Anterior cingulate cortex (tissue), 58 donors: ENCODE data around the gene MMP13.
"Not testable (repeated sequence)": the region's sequence is repeated elsewhere in the genome, so short reads cannot be mapped to it uniquely, and the experiment has no call there.

Experiments used
- DNase-seq, 58 donors: peaks; one replicate each; lab custom pipeline; 2025; lab: John Stamatoyannopoulos, UW

The MMP13 gene

DNA sequence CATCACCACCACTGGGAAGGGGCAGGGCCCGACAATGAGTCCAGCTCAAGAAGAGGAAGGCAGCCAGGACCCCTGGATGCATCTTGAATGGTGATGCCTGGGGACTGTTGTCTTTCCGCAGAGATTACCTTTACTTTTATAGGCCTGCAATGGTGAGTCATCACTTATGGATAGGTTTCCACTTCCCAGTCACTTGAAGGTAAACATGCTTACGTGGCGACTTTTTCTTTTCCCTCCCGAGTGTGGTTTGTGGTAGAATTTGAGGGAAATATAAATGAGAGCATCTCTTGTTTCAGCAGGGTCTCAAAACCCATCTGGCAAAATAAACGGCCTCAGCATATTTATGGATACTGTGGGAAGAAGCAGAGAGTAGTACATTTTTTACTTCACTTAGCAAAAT, at the start of gene MMP13:
Gene MMP13 (minus strand): TSS at position 109 of the 400 bp plus-strand sequence. CDS start 27 bp downstream, at position 82.
- DNase-seq = no peak

DNA sequence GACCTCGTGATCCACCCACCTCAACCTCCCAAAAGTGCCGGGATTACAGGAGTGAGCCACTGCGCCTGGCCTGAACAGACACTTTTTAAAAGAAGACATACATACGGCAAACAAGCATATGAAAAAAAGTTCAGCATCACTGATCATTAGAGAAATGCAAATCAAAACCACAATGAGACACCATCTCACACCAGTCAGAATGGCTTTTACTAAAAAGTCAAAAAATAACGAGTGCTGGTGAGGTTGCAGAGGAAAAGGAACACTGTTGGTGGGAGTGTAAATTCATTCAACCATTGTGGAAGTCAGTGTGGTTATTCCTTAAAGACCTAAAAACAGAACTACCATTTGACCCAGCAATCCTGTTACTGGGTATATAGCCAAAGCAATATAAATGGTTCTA, 48.7 kb upstream of the MMP13 start:
- not testable (repeated sequence) for DNase-seq

GRCh38 chr11:102994105-102994504, 38.6 kb upstream of the MMP13 start:
- no peak for DNase-seq

- DNase-seq = no peak
Observed at GRCh38 chr11:102991776-102992175, 36.2 kb upstream of the MMP13 start.

DNA sequence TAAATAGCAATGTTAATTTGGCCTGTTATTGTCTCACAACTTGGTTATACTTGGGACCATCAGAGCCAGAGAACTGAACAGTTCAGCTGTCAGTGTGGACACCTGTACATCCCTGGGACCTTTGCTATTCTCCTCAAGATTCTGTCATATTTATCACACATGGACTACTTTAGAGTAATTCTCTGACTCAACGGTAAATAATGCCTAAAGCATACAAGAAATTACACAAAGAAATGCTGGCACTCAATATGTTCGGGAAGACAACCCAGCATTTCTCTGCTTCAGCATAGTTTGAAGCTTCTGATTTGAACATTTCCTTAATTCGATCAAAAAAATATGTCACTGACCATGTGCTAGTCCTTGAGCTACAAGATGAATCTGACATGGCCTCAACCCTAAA, 34.6 kb upstream of the MMP13 start:
- DNase-seq = no peak

DNA sequence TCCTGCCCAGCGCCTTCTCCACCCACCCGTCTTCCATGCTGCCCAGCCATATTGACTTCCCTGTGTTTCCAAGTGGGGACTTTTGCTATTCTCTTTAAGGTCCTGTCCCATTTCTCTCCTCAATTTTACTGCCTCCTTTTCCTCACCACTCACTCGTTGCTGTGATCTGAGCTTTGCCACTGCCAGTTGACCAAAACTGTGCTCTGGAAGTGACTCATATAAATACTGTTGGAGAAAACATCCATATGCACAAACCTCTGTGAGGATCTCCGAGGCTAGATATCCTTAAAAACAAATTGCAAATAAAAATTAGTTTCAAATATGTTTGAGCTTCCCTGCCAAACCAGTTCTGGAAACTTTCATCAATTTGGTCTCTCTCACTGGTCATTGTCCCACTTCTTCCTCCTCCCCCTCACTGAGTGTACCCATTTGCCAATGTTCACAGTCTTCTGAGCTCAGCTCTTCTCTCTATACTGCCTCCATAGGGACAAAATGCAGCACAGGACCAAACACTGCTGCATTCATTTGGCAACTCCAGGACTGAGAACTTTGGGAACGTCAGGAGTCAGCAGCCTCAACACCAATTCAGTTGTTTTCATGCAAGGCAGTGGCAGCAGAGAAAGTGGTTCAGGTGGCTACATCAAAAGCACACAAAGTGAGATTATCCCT, 34.0 kb upstream of the MMP13 start:
- DNase-seq = no peak

DNA sequence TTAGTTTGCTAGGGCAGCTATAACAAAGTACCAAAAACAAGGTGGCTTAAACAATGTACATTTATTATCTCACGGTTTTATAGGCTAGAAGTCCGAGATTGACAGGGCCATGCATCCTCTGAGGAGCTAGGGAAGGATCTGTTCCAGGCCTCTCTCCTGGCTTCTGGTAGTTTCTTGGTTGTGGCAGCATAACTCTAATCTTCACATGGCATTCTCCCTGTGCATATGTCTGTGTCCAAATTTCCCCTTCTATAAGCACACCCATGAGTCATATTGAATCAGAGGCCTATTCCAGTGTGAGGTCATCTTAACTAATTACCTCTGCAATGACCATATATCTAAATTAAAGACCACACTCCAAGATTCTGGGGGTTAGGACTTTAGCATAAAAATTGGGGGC, 31.3 kb upstream of the MMP13 start:
- DNase-seq = no peak

DNA sequence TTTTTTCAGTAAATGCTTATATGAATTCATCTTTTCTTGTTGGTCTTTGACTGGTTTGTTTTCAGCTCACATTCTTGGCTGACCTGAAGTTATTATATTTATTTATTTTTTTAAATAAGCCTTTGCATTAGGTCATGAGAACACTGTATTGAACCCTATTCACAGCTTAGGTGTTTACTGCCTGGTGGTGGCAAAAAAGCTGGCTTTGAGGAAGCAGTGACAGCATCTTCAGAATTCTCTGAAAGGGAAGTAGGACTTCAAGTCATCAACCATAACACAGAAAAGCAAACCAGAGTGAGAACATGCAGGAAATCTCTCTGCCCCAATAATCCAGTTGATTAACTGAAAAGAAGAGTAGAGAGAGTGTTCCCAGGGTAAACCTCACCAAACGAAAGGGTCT, 30.3 kb upstream of the MMP13 start:
- DNase-seq = no peak

DNA sequence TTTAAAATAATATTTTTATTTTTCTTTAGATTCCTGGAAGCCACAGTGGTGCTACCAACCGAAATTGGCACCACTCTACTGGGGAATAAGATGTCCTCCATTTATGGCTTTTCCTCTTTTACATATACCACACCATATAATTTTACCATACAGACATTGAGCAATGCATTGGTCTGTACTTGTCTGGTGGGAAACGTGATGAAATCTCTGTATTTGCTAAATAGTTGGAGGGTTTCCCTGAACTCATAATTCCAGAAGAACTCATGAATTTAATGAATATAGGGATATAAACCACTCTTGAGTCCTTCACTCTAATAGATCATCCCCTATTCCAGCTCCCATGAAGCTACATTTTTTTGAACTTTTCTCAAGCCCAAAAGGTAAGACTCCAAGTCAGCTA, 28.0 kb upstream of the MMP13 start:
- no peak for DNase-seq

DNA sequence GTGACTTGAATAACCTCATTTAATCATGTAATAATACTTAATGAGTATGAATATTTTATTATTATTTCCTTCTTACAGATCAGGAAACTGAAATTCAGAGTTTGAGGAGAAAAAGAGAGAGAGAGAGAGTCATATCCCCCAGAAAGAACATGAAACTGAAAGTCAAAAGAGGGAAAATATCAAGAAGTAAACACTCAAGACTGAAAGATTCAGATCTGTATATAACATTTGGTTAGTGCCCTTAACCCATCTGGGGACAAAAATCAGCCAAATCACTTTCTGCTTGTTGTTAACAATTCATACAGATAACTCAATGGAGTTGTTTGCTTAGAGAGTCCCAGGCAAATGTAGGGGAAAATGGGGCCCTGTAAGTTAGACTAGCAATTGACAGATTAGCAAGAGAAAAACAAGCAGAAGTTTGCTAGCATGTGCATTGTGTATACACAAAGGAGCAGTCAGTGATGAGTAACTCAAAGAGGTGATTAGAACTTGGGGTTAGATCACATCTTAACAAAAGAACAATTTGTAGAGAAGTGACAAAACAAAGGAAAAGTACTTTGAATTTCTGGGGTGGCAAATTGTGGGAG, 25.9 kb upstream of the MMP13 start:
- no peak for DNase-seq

DNA sequence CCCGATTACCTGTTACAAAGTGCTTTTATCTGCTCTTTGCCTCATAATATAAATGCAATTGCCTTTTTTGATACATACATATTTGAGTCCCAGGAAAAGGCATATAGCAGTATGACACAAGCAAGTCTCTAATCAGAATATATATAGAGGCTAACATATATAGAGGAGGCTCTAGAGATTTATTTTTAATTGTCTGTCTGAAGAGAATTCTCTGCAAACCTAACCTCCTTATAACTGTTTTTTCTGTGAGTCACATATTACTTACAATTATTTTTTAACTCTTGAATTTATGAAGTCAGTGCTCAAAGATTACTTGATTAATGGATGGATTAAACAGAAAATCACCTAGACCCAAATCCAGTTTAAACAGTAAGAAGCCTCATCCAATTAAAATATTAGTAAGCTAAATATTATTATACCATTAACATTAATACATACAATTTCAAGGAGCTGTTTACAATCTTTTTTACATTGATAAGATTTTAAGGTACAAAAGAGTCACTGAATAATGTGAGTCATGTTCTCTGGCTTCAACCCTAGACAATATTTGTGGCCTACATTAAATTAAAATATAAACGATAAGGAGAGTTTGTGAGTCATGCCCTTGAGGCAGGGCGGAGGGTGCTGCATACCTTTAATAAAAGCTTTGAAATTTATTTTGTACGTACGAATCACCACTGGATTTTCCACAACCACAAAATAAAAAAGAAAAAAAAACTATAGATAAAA, 19.2 kb upstream of the MMP13 start:
- no peak for DNase-seq

- not testable (repeated sequence) for DNase-seq
Observed at GRCh38 chr11:102973698-102974097, 18.2 kb upstream of the MMP13 start.

- DNase-seq = no peak
Observed at GRCh38 chr11:102972853-102973252, 17.3 kb upstream of the MMP13 start.

DNA sequence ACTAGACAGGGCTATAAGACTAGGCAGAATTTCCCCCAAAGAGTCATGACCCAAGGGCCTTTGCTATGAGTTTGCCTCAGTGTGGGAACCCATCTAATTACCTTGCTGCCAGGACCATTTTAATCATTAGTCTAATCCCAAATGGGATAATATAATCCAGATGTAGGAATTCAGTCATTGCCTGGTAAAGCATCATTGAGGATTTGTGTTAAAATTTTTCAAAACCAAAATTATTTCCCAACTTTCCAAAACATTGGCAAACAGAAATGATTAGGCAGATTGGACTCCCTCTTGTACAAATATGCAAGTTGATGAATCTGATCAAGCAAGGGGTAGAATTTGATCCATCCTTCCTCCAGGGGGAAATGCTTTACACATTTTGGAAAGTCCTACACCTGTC, 16.2 kb upstream of the MMP13 start:
- no peak for DNase-seq

DNA sequence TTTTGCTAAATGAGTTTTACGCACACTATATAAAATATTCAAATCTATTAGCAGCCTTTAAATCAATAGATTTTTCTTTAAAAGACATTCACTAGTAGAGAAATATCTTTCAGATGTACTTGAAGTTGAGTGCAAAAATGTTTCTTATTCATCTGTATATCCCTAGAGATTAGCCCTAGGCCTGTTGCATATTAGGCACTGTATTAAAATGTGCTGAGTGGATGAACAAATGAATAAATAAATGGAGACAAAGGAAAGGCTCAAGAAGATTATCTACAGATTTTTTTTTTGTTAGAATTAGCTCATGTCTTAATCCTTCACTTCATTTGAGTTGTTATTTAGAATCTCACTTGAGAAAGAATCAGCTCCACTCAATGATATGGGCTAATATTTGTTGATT, 12.0 kb upstream of the MMP13 start:
- DNase-seq = no peak

GRCh38 chr11:102966011-102966410, 10.5 kb upstream of the MMP13 start:
- DNase-seq = no peak

- DNase-seq = no peak
Observed at GRCh38 chr11:102964867-102965266, 9.3 kb upstream of the MMP13 start.

DNA sequence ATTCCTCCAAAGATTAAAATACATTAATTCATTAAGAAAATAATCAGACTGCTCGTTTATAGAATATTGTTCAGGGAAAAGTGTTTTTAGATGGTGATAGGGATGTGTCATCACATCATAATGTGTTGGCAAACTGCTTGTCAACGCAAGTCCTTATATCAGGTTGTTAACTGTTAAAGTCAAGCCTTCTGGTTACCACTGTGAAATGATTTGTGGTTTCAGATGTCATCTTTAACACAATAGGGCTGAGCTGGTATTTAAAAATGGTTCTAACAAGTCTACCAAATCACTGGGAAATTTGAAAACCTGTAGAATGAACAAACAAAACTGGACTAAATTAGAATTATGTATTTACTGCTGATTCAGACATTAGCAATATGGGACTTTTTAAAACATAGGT, 2.4 kb upstream of the MMP13 start:
- no peak for DNase-seq

- DNase-seq = no peak
Observed at GRCh38 chr11:102950622-102951081, 4.9 kb downstream of the MMP13 start.

DNA sequence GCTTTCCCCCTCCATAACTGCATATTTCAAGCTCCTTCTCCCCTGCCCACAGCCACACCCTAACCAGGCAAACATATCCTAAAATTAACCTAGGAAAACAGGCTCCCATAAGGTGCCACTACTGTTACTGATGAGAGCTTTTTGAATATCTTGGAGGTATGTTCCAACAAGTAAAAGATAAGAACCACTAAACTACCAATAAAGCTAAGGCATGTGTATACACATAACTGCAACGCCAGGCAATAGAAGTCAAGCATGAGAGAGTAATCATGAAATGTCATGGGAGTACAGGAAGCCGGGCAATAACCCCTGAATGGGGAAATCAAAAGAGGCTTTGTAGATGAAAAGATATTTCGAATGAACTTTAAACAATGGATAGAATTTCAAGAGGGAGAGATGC, 9.3 kb downstream of the MMP13 start:
- DNase-seq = no peak

DNA sequence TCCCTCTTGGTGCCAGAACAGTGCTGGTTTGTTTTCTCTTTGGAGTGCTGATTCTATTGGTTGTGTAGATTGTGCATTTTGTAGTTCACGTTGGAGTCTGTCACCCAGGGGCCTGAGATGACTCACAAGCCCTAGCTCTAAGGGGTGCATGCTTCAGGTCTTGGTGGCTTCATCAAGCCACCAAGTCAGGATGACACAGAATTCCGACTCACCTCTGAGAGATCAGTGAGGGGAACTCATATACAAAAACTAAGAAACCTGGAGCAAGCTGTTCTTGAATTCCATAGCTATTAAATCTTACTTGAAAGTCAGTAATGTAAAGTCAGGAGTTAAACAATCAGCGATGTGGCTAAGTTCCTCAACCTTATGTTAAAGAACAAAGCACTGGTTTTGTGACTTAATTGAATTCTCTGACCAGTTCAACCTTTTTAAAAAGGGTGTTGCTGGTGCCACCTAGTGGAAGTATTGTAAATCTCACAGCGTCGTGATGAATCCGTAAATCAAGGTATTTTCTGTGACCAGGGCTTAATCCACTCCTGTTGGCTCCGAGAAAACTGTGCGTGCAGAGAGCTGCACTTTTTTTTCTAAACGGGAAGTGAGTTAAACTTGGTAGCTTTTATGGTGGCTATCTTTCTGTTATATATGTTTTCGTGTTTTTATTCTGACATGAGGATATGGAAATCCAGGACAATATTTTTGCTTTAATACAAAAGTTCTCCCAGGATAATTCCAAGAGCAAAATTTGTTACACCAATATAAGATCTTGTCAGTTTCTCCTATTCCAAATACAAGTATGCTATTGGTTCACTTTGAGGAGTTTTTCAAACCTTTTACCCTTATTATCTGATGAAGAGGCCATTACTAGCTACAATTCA, 14.6 kb downstream of the MMP13 start:
- DNase-seq = peak in 10 of 58 donors; percentile 1 to 31 (median 6)
